Prostate gland (tissue), 2 donors: ENCODE data around the gene ABCC3. TPM values are rescaled to one million over a fixed set of nuclear protein-coding genes. Genes with fewer than 3 reads are reported as not detected.

Experiments used
- DNase-seq: peaks from one replicate; pipeline ENCODE4 v3.0.0-alpha.2; 2019; ENCODE audit warnings: low spot score
- H3K27ac ChIP-seq, 2 donors: fragments of 200-600 bp; sonication (generic); 2 replicates each; pipeline ENCODE4 v1.5.1; 2017 to 2019
- H3K27me3 ChIP-seq: fragments of 200-600 bp; sonication (generic); replicated peaks from 2 replicates; pipeline ENCODE4 v1.5.1; 2019; ENCODE audit not compliant: insufficient read depth
- H3K36me3 ChIP-seq, 2 donors: fragments of 200-600 bp; sonication (generic); 1 replicate in 1 of 2; 2 replicates in 1 of 2; pipeline versions ENCODE4 v1.5.1 to v1.8.1; 2017 to 2019
- H3K4me1 ChIP-seq: fragments of 200-600 bp; sonication (generic); replicated peaks from 2 replicates; pipeline ENCODE4 v1.5.1; 2019
- H3K4me3 ChIP-seq, 2 donors: fragments of 200-600 bp; sonication (generic); 2 replicates each; pipeline ENCODE4 v1.5.1; 2017 to 2019
- H3K9me3 ChIP-seq: fragments of 200-600 bp; sonication (generic); 2 replicates; pipeline ENCODE4 v1.5.1; 2017
- CTCF ChIP-seq, 4 experiments: fragments of 200-600 bp in 2 of 4; fragments of 450-650 bp in 2 of 4; sonication (generic) in 2 of 4; IDR thresholded peaks; 1 replicate in 3 of 4; 2 replicates in 1 of 4; pipeline ENCODE4 v1.5.1; 2016 to 2019; ENCODE audit warnings: antibody characterized with exemption in 4 of 4, mild to moderate bottlenecking in 2 of 4, moderate library complexity in 2 of 4
- POLR2A ChIP-seq: fragments of 450-650 bp; IDR thresholded peaks from one replicate; pipeline ENCODE4 v1.6.1; 2016; ENCODE audit warnings: antibody characterized with exemption, mild to moderate bottlenecking
- POLR2AphosphoS5 ChIP-seq: sonication (generic); formaldehyde crosslinking; IDR thresholded peaks from one replicate; pipeline ENCODE4 v1.6.1; 2017; ENCODE audit warnings: antibody characterized with exemption
- WGBS: methylation state at CpG from one replicate; pipeline ENCODE4 v1.1.5; 2018; 5-methylcytosine and 5-hydroxymethylcytosine counted together
- intact Hi-C: fragments of 100-400 bp; cut with DNase I; formaldehyde crosslinking; loops from one replicate; pipeline ENCODE4 v1.14.2; 2022
- total RNA-seq, 2 donors: library from RNA; depleted of rRNA; stranded (reverse); fragments of >200 nt; gene quantifications; one replicate each; pipeline ENCODE4 v1.1.0, GENCODE V29; 2016

The ABCC3 gene
- total RNA-seq, 2 donors from 2014 or later = 65.9 to 66.1 TPM

GRCh38 chr17:50691550-50692447 lies 57.1 kb downstream of the ABCC3 start:
- WGBS = 41% methylated on average over 6 of the region's 6 CpGs
- H3K27me3 ChIP-seq = no peaks in the 10 kb centered on the region
- H3K36me3 ChIP-seq = peaks cover 7 to 9% of the 10 kb centered on the region in 2 donors
- intact Hi-C loops = no loop called here
- DNase-seq = no peak
- peak overlapping the region; percentile 2 to 73 for H3K27ac ChIP-seq
- no peaks in the 10 kb centered on the region for H3K9me3 ChIP-seq
- TF ChIP-seq POLR2A (no peak), POLR2AphosphoS5 (no peak), CTCF (IDR thresholded peaks at IDR 0.05) (no peak)
- H3K4me3 ChIP-seq = no peak overlapping the region
- H3K4me1 ChIP-seq = peaks cover 28% of the 10 kb centered on the region

GRCh38 chr17:50692448-50693035 lies 57.9 kb downstream of the ABCC3 start:
- no peak for DNase-seq
- H3K9me3 ChIP-seq = no peaks in the 10 kb centered on the region
- 44% methylated on average over 6 of the region's 6 CpGs for WGBS
- H3K4me3 ChIP-seq = no peak overlapping the region
- TF ChIP-seq POLR2A (no peak), CTCF (IDR thresholded peaks at IDR 0.05) (no peak), POLR2AphosphoS5 (no peak)
- peaks cover 24% of the 10 kb centered on the region for H3K4me1 ChIP-seq
- peaks cover 7 to 9% of the 10 kb centered on the region in 2 donors for H3K36me3 ChIP-seq
- peak overlapping the region; percentile 65 to 73 for H3K27ac ChIP-seq
- intact Hi-C loops = no loop called here
- no peaks in the 10 kb centered on the region for H3K27me3 ChIP-seq

- H3K9me3 ChIP-seq = no peaks in the 10 kb centered on the region
- intact Hi-C loops = no loop called here
- H3K27me3 ChIP-seq = no peaks in the 10 kb centered on the region
- H3K27ac ChIP-seq = peak overlapping the region; percentile 65 to 73
- H3K36me3 ChIP-seq = peaks cover 7 to 9% of the 10 kb centered on the region in 2 donors
- no peak for DNase-seq
- WGBS = 42% methylated on average over 5 of the region's 5 CpGs
- peaks cover 24% of the 10 kb centered on the region for H3K4me1 ChIP-seq
- TF ChIP-seq POLR2AphosphoS5 (peak; percentile 45), CTCF (IDR thresholded peaks at IDR 0.05) (no peak)
- no peak overlapping the region for H3K4me3 ChIP-seq
These were observed 58.5 kb downstream of the ABCC3 start for GRCh38 chr17:50693036-50693682.

GRCh38 chr17:50696365-50696879 lies 61.7 kb downstream of the ABCC3 start:
- no peak for DNase-seq
- no peaks in the 10 kb centered on the region for H3K27me3 ChIP-seq
- WGBS = 85% methylated on average over 3 of the region's 3 CpGs
- H3K36me3 ChIP-seq = peaks cover 9 to 13% of the 10 kb centered on the region in 2 donors
- no peak overlapping the region for H3K4me3 ChIP-seq
- intact Hi-C loops = loop anchor here (5.0 kb wide), 1 partner anchor 64 kb away; the partner anchor contains the start of gene ABCC3
- no peak for TF ChIP-seq POLR2A
- TF ChIP-seq POLR2AphosphoS5 = no peak
- TF ChIP-seq CTCF (IDR thresholded peaks at IDR 0.05) = no peak
- peaks cover 22% of the 10 kb centered on the region for H3K4me1 ChIP-seq
- H3K9me3 ChIP-seq = no peaks in the 10 kb centered on the region
- H3K27ac ChIP-seq = no peak overlapping the region
